T1000 (cell line): Measurements from ENCODE around the gene MRPS9.

Experiments
- DNase-seq: peaks from one replicate; lab custom pipeline; 2025; ENCODE audit warnings: mixed read lengths; lab: John Stamatoyannopoulos, UW

The MRPS9 gene

GRCh38 chr2:105037572-105038382 lies at the start of gene MRPS9:
Gene MRPS9 (plus strand): TSS chr2:105038069. CDS start chr2:105038093, 24 bp downstream.
- peak; percentile 94 for DNase-seq

- no peak for DNase-seq
Measured at GRCh38 chr2:105005181-105005951, 32.5 kb upstream of the MRPS9 start.

- no peak for DNase-seq
Measured at GRCh38 chr2:105007367-105007766, 30.5 kb upstream of the MRPS9 start.

- no peak for DNase-seq
Measured at GRCh38 chr2:105032476-105032875, 5.4 kb upstream of the MRPS9 start.

- no peak for DNase-seq
Measured at GRCh38 chr2:105034170-105034569, 3.7 kb upstream of the MRPS9 start.

GRCh38 chr2:105038383-105039061 lies 653 bp downstream of the MRPS9 start:
- DNase-seq, result no peak

- no peak for DNase-seq
Measured at GRCh38 chr2:105039559-105039958, 1.7 kb downstream of the MRPS9 start.

- DNase-seq, result no peak
Measured at GRCh38 chr2:105042189-105042588, 4.3 kb downstream of the MRPS9 start.

GRCh38 chr2:105052773-105053172 lies 14.9 kb downstream of the MRPS9 start:
- no peak for DNase-seq

- no peak for DNase-seq
Measured at GRCh38 chr2:105055613-105056012, 17.7 kb downstream of the MRPS9 start.

GRCh38 chr2:105056245-105056644 lies 18.4 kb downstream of the MRPS9 start:
- DNase-seq, result no peak

- DNase-seq, result no peak
Measured at GRCh38 chr2:105057005-105057404, 19.1 kb downstream of the MRPS9 start.

GRCh38 chr2:105061560-105061959 lies 23.7 kb downstream of the MRPS9 start:
- DNase-seq, result no peak

- DNase-seq, result no peak
Measured at GRCh38 chr2:105062158-105062557, 24.3 kb downstream of the MRPS9 start.

GRCh38 chr2:105068387-105068786 lies 30.5 kb downstream of the MRPS9 start:
- DNase-seq, result no peak

GRCh38 chr2:105068875-105069274 lies 31.0 kb downstream of the MRPS9 start:
- DNase-seq, result no peak

- DNase-seq, result no peak
Measured at GRCh38 chr2:105070010-105070865, 32.4 kb downstream of the MRPS9 start.

- DNase-seq, result no peak
Measured at GRCh38 chr2:105071379-105071778, 33.5 kb downstream of the MRPS9 start.

GRCh38 chr2:105072039-105072438 lies 34.2 kb downstream of the MRPS9 start:
- DNase-seq, result no peak

- DNase-seq, result no peak
Measured at GRCh38 chr2:105073591-105073990, 35.7 kb downstream of the MRPS9 start.

GRCh38 chr2:105076121-105076520 lies 38.3 kb downstream of the MRPS9 start:
- DNase-seq, result no peak
